HUES64 (cell line): ENCODE results near the gene TMEM250.
"Not testable (repeated sequence)": the region's sequence is repeated elsewhere in the genome, so short reads cannot be mapped to it uniquely, and the experiment has no call there.

Experiments
- H3K27ac ChIP-seq: 2 replicates; pipeline ENCODE4 v1.7.0; 2013; ENCODE audit warnings: low read depth, low read length, inconsistent platforms
- H3K27me3 ChIP-seq: 2 replicates; pipeline ENCODE4 v1.6.1; 2013; ENCODE audit warnings: mild to moderate bottlenecking, low read length; ENCODE audit not compliant: insufficient read depth
- H3K36me3 ChIP-seq: 2 replicates; pipeline ENCODE4 v1.6.1; 2013; ENCODE audit warnings: mild to moderate bottlenecking, low read length; ENCODE audit not compliant: insufficient read depth
- H3K4me1 ChIP-seq: 2 replicates; pipeline ENCODE4 v1.6.1; 2013; ENCODE audit warnings: mild to moderate bottlenecking, low read length, moderate library complexity; ENCODE audit not compliant: insufficient read depth
- H3K4me3 ChIP-seq: 2 replicates; pipeline ENCODE4 v1.5.1; 2013; ENCODE audit warnings: mild to moderate bottlenecking, low read length, moderate library complexity
- H3K9ac ChIP-seq: 2 replicates; pipeline ENCODE4 v1.6.1; 2013; ENCODE audit warnings: mild to moderate bottlenecking, low read depth, low read length
- H3K9me3 ChIP-seq: 2 replicates; pipeline ENCODE4 v1.6.1; 2013; ENCODE audit warnings: low read depth, low read length; ENCODE audit not compliant: insufficient read depth
- WGBS: fragments of 150-250, 120-280 bp; methylation state at CpG from one replicate; pipeline ENCODE4 v1.1.7; 2013; ENCODE audit warnings: missing lambda C conversion rate; 5-methylcytosine and 5-hydroxymethylcytosine counted together

The TMEM250 gene

DNA sequence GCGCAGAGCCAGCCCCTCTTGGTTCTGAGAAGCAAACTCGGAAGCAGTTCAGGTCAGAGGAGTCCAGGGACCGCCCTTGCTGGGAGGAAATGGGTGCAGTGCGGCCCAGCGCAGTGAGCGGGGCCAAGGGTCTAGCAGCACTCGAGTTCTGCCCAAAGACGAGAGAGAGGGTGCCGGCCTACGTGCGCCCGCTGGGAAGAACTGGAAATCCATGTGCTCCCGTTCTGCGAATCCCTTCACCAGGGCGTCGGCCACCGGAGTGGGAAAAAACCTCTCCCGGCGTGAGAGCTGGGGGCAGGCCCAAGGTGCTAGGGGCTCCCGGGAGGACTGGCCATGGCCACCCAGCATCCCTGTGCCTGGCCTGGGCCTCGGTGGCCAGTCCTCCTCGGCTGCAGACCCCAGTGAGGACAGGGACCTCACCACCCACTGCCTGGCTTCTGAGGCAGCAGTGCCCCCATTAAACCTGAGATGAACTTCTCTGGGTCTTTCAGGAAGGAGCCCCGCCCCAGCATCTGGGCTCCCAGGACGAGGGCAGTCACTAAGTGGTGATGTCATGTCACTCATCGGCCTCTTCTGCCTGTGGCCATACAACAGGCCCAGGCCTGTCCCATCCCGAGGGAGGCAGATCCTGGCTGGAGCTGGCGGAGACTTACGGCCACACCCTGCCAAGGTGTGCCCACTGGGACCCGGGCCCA is 10.6 kb downstream of the TMEM250 start:
- no peak overlapping the region for H3K9ac ChIP-seq
- H3K9me3 ChIP-seq, result no peaks in the 10 kb centered on the region
- H3K36me3 ChIP-seq, result no peaks in the 10 kb centered on the region
- no peak overlapping the region for H3K4me3 ChIP-seq
- WGBS, result 85% methylated on average over 29 of the region's 29 CpGs
- H3K27ac ChIP-seq, result no peak overlapping the region
- peaks cover 37% of the 10 kb centered on the region for H3K4me1 ChIP-seq
- H3K27me3 ChIP-seq, result no peaks in the 10 kb centered on the region

GRCh38 chr9:136107155-136107952 is 11.3 kb downstream of the TMEM250 start:
- Histone ChIP-seq H3K27me3 (no peaks in the 10 kb centered on the region), H3K4me1 (peaks cover 37% of the 10 kb centered on the region), H3K27ac (no peak overlapping the region), H3K36me3 (no peaks in the 10 kb centered on the region), H3K9ac (no peak overlapping the region), H3K4me3 (no peak overlapping the region), H3K9me3 (no peaks in the 10 kb centered on the region)
- 85% methylated on average over 29 of the region's 29 CpGs for WGBS

- Histone ChIP-seq H3K4me3 (no peak overlapping the region), H3K9me3 (no peaks in the 10 kb centered on the region), H3K27me3 (no peaks in the 10 kb centered on the region), H3K27ac (no peak overlapping the region), H3K4me1 (peaks cover 38% of the 10 kb centered on the region), H3K36me3 (no peaks in the 10 kb centered on the region), H3K9ac (no peak overlapping the region)
- 73% methylated on average over 17 of the region's 17 CpGs for WGBS
These were observed 13.1 kb downstream of the TMEM250 start for GRCh38 chr9:136105398-136106135.

- 81% methylated on average over 6 of the region's 6 CpGs for WGBS
- Histone ChIP-seq H3K27me3 (no peaks in the 10 kb centered on the region), H3K9ac (no peak overlapping the region), H3K9me3 (no peaks in the 10 kb centered on the region), H3K27ac (no peak overlapping the region), H3K4me3 (no peak overlapping the region), H3K4me1 (peaks cover 38% of the 10 kb centered on the region), H3K36me3 (no peaks in the 10 kb centered on the region)
These were observed 13.8 kb downstream of the TMEM250 start for GRCh38 chr9:136104916-136105315.

DNA sequence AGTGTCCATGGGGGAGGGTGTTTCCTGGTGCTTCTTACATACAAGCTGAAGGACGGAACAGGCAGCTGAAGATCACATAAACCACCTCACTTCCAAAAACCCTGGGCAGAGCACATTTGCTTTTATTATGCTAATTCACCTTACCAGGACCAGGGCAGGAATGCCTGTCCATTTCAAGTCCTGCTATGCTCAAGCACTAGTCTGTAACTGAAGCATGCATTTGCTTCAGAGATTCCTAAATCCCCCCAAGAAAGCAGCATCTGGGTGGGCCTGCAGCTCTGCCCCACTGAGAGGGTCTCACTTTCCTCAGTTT is 14.2 kb downstream of the TMEM250 start:
- Histone ChIP-seq H3K27me3 (no peaks in the 10 kb centered on the region), H3K9ac (no peak overlapping the region), H3K4me3 (no peak overlapping the region), H3K9me3 (no peaks in the 10 kb centered on the region), H3K36me3 (no peaks in the 10 kb centered on the region), H3K27ac (no peak overlapping the region), H3K4me1 (peaks cover 38% of the 10 kb centered on the region)
- WGBS, result 55% methylated on average over 1 of the region's 1 CpG

- Histone ChIP-seq H3K36me3 (no peaks in the 10 kb centered on the region), H3K27ac (no peak overlapping the region), H3K9me3 (no peaks in the 10 kb centered on the region), H3K27me3 (no peaks in the 10 kb centered on the region), H3K4me1 (peaks cover 37% of the 10 kb centered on the region), H3K9ac (no peak overlapping the region), H3K4me3 (no peak overlapping the region)
- WGBS, result 66% methylated on average over 34 of the region's 34 CpGs
These were observed 14.8 kb downstream of the TMEM250 start for GRCh38 chr9:136103651-136104487.

GRCh38 chr9:136101615-136102074 is 17.0 kb downstream of the TMEM250 start:
- 94% methylated on average over 13 of the region's 27 CpGs for WGBS
- H3K4me1 ChIP-seq, result peaks cover 31% of the 10 kb centered on the region
- H3K27me3 ChIP-seq, H3K27ac ChIP-seq, H3K4me3 ChIP-seq, H3K9ac ChIP-seq, H3K9me3 ChIP-seq, H3K36me3 ChIP-seq: not testable (repeated sequence)

- H3K4me1 ChIP-seq, result peaks cover 31% of the 10 kb centered on the region
- no peak overlapping the region; the same call in 1 of the 2 replicates for H3K27ac ChIP-seq
- peaks cover 5% of the 10 kb centered on the region for H3K27me3 ChIP-seq
- 54% methylated on average over 22 of the region's 30 CpGs for WGBS
- no peaks in the 10 kb centered on the region for H3K36me3 ChIP-seq
- H3K4me3 ChIP-seq, result no peak overlapping the region
- H3K9me3 ChIP-seq, result no peaks in the 10 kb centered on the region
- H3K9ac ChIP-seq, result no peak overlapping the region
These were observed 17.7 kb downstream of the TMEM250 start for GRCh38 chr9:136100700-136101614.

- Histone ChIP-seq H3K27ac (no peak overlapping the region), H3K27me3 (peaks cover 10% of the 10 kb centered on the region), H3K4me3 (no peak overlapping the region), H3K4me1 (peaks cover 23% of the 10 kb centered on the region), H3K36me3 (no peaks in the 10 kb centered on the region), H3K9me3 (no peaks in the 10 kb centered on the region), H3K9ac (no peak overlapping the region)
- 73% methylated on average over 2 of the region's 25 CpGs for WGBS
These were observed 19.1 kb downstream of the TMEM250 start for GRCh38 chr9:136099542-136099941.

DNA sequence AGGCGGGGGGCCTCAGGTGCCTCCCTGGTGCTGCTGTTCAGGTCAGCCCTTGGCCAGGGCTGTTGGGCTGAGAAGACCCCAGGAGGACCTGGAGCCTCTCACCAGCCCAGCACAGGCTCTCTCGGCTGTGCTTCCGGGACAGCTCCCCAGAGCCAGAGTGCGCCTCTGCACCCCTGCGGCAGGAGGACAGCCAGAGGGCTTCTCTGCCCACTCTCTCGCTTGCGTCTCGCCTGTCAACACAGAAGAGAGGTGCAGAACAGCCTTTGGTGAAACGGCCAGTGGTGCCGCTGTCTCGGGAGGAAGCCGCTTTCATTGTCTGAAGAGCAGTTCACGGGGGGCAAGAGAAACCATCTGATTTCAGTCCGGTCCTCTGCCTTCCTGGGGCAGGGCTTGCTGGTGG is 19.8 kb downstream of the TMEM250 start:
- Histone ChIP-seq H3K4me3 (no peak overlapping the region), H3K9ac (no peak overlapping the region), H3K36me3 (no peaks in the 10 kb centered on the region), H3K27me3 (peaks cover 17% of the 10 kb centered on the region), H3K27ac (no peak overlapping the region), H3K9me3 (no peaks in the 10 kb centered on the region), H3K4me1 (peaks cover 22% of the 10 kb centered on the region)
- 83% methylated on average over 14 of the region's 14 CpGs for WGBS
